ENCODE data around the gene PAPPA2.
"Not testable (repeated sequence)": the region's sequence is repeated elsewhere in the genome, so short reads cannot be mapped to it uniquely, and the experiment has no call there.

- TF ChIP-seq EP300, CTCF, POLR2A (IDR thresholded peaks at IDR 0.05): not testable (repeated sequence)
Measured at GRCh38 chr1:176561761-176562160, 98.8 kb downstream of the PAPPA2 start.
